ENCODE data around the gene OSBP2.

The OSBP2 gene

GRCh38 chr22:30883586-30884145 is 189.0 kb downstream of the OSBP2 start:
- Histone ChIP-seq H3K4me3 (ENCODE audit: extremely low read depth, insufficient read depth, low read length, poor library complexity, severe bottlenecking) (no peak overlapping the region), H3K9me3 (ENCODE audit: control insufficient read depth, low read length) (no peaks in the 10 kb centered on the region), H3K4me1 (ENCODE audit: control insufficient read depth, insufficient read depth, low read length, poor library complexity, severe bottlenecking) (no peaks in the 10 kb centered on the region), H3K27ac (ENCODE audit: low read depth, low read length, severe bottlenecking) (no peak overlapping the region), H3K36me3 (ENCODE audit: control insufficient read depth, insufficient read depth, low read length) (no peaks in the 10 kb centered on the region)
- 95% methylated on average over 6 of the region's 7 CpGs; no CpG with 5 or more reads in 1 of the 2 experiments for WGBS, 2 experiments (ENCODE audit: insufficient coverage in 2 of 2)

- H3K9me3 ChIP-seq (ENCODE audit: control insufficient read depth, low read length) = no peaks in the 10 kb centered on the region
- H3K36me3 ChIP-seq (ENCODE audit: control insufficient read depth, insufficient read depth, low read length) = no peaks in the 10 kb centered on the region
- no peaks in the 10 kb centered on the region for H3K4me1 ChIP-seq (ENCODE audit: control insufficient read depth, insufficient read depth, low read length, poor library complexity, severe bottlenecking)
- no peak overlapping the region for H3K27ac ChIP-seq (ENCODE audit: low read depth, low read length, severe bottlenecking)
- H3K4me3 ChIP-seq (ENCODE audit: extremely low read depth, insufficient read depth, low read length, poor library complexity, severe bottlenecking) = no peak overlapping the region
- WGBS, 2 experiments (ENCODE audit: insufficient coverage in 2 of 2) = 94 to 95% methylated on average over 12 to 18 of the region's 18 CpGs
Measured at GRCh38 chr22:30884211-30885000, 189.7 kb downstream of the OSBP2 start.

DNA sequence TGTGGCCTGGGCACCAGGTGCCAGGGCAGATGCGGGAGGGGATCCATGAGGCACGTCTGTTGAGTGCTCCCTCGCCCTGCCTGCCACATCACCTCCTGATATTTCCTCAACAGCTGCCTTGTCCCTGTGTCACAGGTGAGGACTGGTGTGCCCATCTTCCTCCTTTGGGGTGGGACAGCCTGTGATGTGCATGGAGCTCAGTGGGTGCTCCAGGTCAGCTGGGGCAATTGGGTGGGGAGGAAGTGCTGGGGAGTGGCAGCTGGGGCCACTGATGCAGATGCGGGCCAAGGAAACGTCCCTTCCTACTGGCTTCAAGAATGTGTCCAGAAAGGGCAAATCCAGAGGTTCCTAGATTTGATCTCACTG is 190.3 kb downstream of the OSBP2 start:
- Histone ChIP-seq H3K4me1 (ENCODE audit: control insufficient read depth, insufficient read depth, low read length, poor library complexity, severe bottlenecking) (no peaks in the 10 kb centered on the region), H3K4me3 (ENCODE audit: extremely low read depth, insufficient read depth, low read length, poor library complexity, severe bottlenecking) (no peak overlapping the region), H3K9me3 (ENCODE audit: control insufficient read depth, low read length) (no peaks in the 10 kb centered on the region), H3K36me3 (ENCODE audit: control insufficient read depth, insufficient read depth, low read length) (no peaks in the 10 kb centered on the region), H3K27ac (ENCODE audit: low read depth, low read length, severe bottlenecking) (no peak overlapping the region)
- 89 to 90% methylated on average over 2 to 5 of the region's 5 CpGs for WGBS, 2 experiments (ENCODE audit: insufficient coverage in 2 of 2)

GRCh38 chr22:30885591-30885990 is 190.9 kb downstream of the OSBP2 start:
- WGBS, 2 experiments (ENCODE audit: insufficient coverage in 2 of 2) = 89 to 95% methylated on average over 8 of the region's 9 CpGs
- Histone ChIP-seq H3K4me1 (ENCODE audit: control insufficient read depth, insufficient read depth, low read length, poor library complexity, severe bottlenecking) (no peaks in the 10 kb centered on the region), H3K36me3 (ENCODE audit: control insufficient read depth, insufficient read depth, low read length) (no peaks in the 10 kb centered on the region), H3K4me3 (ENCODE audit: extremely low read depth, insufficient read depth, low read length, poor library complexity, severe bottlenecking) (no peak overlapping the region), H3K9me3 (ENCODE audit: control insufficient read depth, low read length) (no peaks in the 10 kb centered on the region), H3K27ac (ENCODE audit: low read depth, low read length, severe bottlenecking) (no peak overlapping the region)

DNA sequence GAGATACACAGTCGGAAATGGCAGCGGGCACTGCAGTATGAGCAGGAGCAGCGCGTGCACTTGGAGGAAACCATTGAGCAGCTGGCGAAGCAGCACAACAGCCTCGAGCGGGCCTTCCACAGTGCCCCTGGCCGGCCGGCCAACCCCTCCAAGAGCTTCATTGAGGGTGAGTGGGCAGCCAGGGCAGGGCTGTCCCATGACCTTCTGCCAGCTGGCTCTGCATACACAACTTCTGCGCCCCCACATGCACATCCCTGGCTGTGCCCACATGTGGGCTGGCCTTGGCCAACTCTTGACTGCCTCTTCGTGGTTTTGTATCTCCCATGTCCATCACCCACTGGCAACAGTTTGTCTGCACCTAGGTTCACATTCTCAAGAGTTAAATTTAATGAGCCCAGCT is 192.8 kb downstream of the OSBP2 start:
- H3K27ac ChIP-seq (ENCODE audit: low read depth, low read length, severe bottlenecking) = no peak overlapping the region

DNA sequence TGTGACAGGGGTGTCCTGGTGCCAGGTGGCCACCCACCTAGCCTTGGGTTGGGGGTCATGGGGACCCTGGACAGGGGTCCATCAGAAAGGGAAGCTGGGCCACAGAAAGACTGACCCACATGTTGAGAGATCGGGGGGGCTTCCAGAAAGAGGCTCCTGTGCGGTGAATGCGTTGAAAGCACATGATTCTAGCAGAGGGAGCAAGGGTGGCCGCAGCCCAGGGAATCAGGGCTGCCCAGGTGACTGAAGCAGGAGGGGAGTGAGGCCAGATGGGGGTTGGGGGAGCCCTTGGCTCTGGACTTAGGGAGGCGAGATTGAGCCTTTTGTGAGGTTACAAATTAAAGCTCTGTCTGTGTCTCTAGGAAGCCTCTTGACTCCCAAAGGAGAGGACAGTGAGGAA is 193.2 kb downstream of the OSBP2 start:
- H3K4me1 ChIP-seq (ENCODE audit: control insufficient read depth, insufficient read depth, low read length, poor library complexity, severe bottlenecking) = no peaks in the 10 kb centered on the region
- H3K36me3 ChIP-seq (ENCODE audit: control insufficient read depth, insufficient read depth, low read length) = no peaks in the 10 kb centered on the region
- no peak overlapping the region for H3K27ac ChIP-seq (ENCODE audit: low read depth, low read length, severe bottlenecking)
- 93 to 96% methylated on average over 2 to 5 of the region's 5 CpGs for WGBS, 2 experiments (ENCODE audit: insufficient coverage in 2 of 2)
- no peaks in the 10 kb centered on the region for H3K9me3 ChIP-seq (ENCODE audit: control insufficient read depth, low read length)
- no peak overlapping the region for H3K4me3 ChIP-seq (ENCODE audit: extremely low read depth, insufficient read depth, low read length, poor library complexity, severe bottlenecking)

More for the DNA sequence above, 192.8 kb downstream of the OSBP2 start:
- Histone ChIP-seq H3K4me3 (ENCODE audit: extremely low read depth, insufficient read depth, low read length, poor library complexity, severe bottlenecking) (no peak overlapping the region), H3K36me3 (ENCODE audit: control insufficient read depth, insufficient read depth, low read length) (no peaks in the 10 kb centered on the region), H3K9me3 (ENCODE audit: control insufficient read depth, low read length) (no peaks in the 10 kb centered on the region), H3K4me1 (ENCODE audit: control insufficient read depth, insufficient read depth, low read length, poor library complexity, severe bottlenecking) (no peaks in the 10 kb centered on the region)
- 86 to 97% methylated on average over 11 of the region's 11 CpGs for WGBS, 2 experiments (ENCODE audit: insufficient coverage in 2 of 2)

GRCh38 chr22:30889268-30889995 is 194.8 kb downstream of the OSBP2 start:
- no peaks in the 10 kb centered on the region for H3K36me3 ChIP-seq (ENCODE audit: control insufficient read depth, insufficient read depth, low read length)
- no peak overlapping the region for H3K4me3 ChIP-seq (ENCODE audit: extremely low read depth, insufficient read depth, low read length, poor library complexity, severe bottlenecking)
- no peak overlapping the region for H3K27ac ChIP-seq (ENCODE audit: low read depth, low read length, severe bottlenecking)
- WGBS, 2 experiments (ENCODE audit: insufficient coverage in 2 of 2) = 90 to 95% methylated on average over 15 to 16 of the region's 17 CpGs
- H3K4me1 ChIP-seq (ENCODE audit: control insufficient read depth, insufficient read depth, low read length, poor library complexity, severe bottlenecking) = no peaks in the 10 kb centered on the region
- no peaks in the 10 kb centered on the region for H3K9me3 ChIP-seq (ENCODE audit: control insufficient read depth, low read length)

DNA sequence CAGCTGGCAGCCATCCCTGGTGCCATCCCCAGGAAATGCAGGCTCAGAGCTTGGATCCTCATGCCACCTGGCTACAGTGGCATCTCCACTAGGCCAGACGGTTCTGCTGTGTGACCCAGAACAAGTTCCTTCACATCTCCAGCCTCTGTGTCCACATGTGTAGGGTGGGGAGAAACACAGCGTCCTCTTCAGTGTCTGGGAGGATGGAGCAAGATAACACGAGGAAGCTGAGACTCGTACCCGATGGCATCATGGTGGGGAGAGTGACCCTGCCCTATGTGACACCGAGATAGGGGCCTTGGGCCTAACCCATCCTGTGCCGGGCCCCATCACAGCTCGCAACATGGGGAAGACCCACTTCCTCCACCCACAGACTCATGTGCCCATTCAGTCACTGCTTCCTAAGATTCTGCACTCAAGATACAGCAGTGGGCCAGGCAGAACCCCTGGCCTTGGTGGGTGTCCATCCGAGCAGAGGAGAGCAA is 195.4 kb downstream of the OSBP2 start:
- 84 to 92% methylated on average over 7 to 8 of the region's 9 CpGs for WGBS, 2 experiments (ENCODE audit: insufficient coverage in 2 of 2)
- Histone ChIP-seq H3K4me1 (ENCODE audit: control insufficient read depth, insufficient read depth, low read length, poor library complexity, severe bottlenecking) (no peaks in the 10 kb centered on the region), H3K9me3 (ENCODE audit: control insufficient read depth, low read length) (no peaks in the 10 kb centered on the region), H3K36me3 (ENCODE audit: control insufficient read depth, insufficient read depth, low read length) (no peaks in the 10 kb centered on the region), H3K27ac (ENCODE audit: low read depth, low read length, severe bottlenecking) (no peak overlapping the region), H3K4me3 (ENCODE audit: extremely low read depth, insufficient read depth, low read length, poor library complexity, severe bottlenecking) (no peak overlapping the region)

DNA sequence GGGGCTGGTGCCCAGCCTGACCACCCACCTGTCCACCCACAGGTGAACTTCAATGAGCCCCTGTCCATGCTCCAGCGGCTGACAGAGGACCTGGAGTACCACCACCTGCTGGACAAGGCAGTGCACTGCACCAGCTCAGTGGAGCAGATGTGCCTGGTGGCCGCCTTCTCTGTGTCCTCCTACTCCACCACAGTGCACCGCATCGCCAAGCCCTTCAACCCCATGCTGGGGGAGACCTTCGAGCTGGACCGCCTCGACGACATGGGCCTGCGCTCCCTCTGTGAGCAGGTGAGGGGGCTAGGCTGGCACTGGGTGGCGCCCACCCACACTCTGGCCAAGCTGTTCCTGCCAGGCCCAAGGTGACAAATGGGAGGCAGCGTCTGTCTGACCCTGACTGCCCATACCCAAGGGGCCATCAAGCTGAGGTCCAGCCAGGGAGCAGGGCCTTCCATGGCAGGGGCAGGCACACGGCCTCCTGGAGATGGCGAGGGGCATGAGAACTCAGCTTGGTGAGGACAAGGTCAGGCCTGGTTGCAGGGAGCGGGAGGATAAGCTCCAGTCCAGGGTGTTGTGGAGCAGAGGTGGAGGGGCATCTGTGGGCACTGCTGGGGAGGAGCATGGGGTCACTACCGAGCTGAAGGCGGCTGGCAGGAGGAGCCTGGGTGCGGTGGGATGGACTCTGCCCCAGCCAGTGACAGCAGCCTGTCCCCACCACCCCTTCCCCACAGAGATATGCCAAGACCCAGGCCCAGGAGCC is 196.2 kb downstream of the OSBP2 start:
- 79 to 83% methylated on average over 8 to 16 of the region's 17 CpGs for WGBS, 2 experiments (ENCODE audit: insufficient coverage in 2 of 2)
- Histone ChIP-seq H3K9me3 (ENCODE audit: control insufficient read depth, low read length) (no peaks in the 10 kb centered on the region), H3K27ac (ENCODE audit: low read depth, low read length, severe bottlenecking) (no peak overlapping the region), H3K36me3 (ENCODE audit: control insufficient read depth, insufficient read depth, low read length) (no peaks in the 10 kb centered on the region), H3K4me1 (ENCODE audit: control insufficient read depth, insufficient read depth, low read length, poor library complexity, severe bottlenecking) (no peaks in the 10 kb centered on the region), H3K4me3 (ENCODE audit: extremely low read depth, insufficient read depth, low read length, poor library complexity, severe bottlenecking) (no peak overlapping the region)

- 89 to 94% methylated on average over 8 of the region's 8 CpGs for WGBS, 2 experiments (ENCODE audit: insufficient coverage in 2 of 2)
- Histone ChIP-seq H3K36me3 (ENCODE audit: control insufficient read depth, insufficient read depth, low read length) (no peaks in the 10 kb centered on the region), H3K4me3 (ENCODE audit: extremely low read depth, insufficient read depth, low read length, poor library complexity, severe bottlenecking) (no peak overlapping the region), H3K27ac (ENCODE audit: low read depth, low read length, severe bottlenecking) (no peak overlapping the region), H3K4me1 (ENCODE audit: control insufficient read depth, insufficient read depth, low read length, poor library complexity, severe bottlenecking) (no peaks in the 10 kb centered on the region), H3K9me3 (ENCODE audit: control insufficient read depth, low read length) (no peaks in the 10 kb centered on the region)
Measured at GRCh38 chr22:30891443-30891755, 196.7 kb downstream of the OSBP2 start.

All from mesodermal cell (in vitro differentiated cells).